ENCODE data around the gene LAMC2. TPM values are rescaled to one million over a fixed set of nuclear protein-coding genes. Genes with fewer than 3 reads are reported as not detected.
"Not testable (repeated sequence)": the region's sequence is repeated elsewhere in the genome, so short reads cannot be mapped to it uniquely, and the experiment has no call there.

Gene LAMC2
- total RNA-seq, 1 donor from 2014 or later: 24.5 TPM

- no peak for DNase-seq (ENCODE audit: low spot score)
These were observed 76.7 kb downstream of the LAMC2 start for GRCh38 chr1:183262628-183263200.

- DNase-seq (ENCODE audit: low spot score): no peak
These were observed 78.0 kb downstream of the LAMC2 start for GRCh38 chr1:183263886-183264602.

DNA sequence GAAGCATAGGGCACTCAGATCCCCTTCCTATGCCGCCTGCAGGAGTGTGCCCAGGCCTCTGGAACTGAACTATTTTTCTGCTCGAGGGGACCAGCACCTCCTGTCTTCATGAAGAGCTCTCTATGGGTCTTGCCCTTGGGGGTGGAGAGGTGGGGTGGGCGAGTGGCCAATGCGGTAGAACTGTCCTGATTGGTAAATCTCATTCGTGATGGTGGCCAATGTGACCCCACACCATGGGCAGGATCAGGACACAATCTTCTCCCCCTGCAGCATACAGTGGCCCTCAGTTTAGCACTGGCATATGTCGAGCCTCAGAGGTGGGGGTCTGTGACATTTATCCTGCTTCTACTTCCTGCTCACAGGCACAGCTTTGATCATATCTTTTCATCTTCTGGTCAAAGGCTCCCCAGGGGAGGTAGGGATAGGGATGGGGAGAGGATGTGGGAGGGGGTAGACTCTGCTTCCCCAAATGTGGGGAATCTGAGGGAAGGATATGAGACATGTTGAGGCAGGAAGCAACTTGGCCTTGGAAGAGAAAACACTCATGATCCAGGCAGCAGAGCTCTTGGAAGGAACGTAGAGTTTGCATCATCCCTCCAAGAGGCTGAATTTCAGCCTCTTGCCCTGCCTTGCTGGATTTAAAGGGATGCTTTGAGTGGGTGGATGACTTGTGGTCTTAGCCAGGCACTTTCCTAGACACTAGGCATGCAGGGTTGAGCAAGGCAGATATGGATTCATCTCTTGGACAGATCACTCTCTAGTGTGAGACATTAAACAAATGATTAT is 81.8 kb downstream of the LAMC2 start:
- no peak for DNase-seq (ENCODE audit: low spot score)

DNA sequence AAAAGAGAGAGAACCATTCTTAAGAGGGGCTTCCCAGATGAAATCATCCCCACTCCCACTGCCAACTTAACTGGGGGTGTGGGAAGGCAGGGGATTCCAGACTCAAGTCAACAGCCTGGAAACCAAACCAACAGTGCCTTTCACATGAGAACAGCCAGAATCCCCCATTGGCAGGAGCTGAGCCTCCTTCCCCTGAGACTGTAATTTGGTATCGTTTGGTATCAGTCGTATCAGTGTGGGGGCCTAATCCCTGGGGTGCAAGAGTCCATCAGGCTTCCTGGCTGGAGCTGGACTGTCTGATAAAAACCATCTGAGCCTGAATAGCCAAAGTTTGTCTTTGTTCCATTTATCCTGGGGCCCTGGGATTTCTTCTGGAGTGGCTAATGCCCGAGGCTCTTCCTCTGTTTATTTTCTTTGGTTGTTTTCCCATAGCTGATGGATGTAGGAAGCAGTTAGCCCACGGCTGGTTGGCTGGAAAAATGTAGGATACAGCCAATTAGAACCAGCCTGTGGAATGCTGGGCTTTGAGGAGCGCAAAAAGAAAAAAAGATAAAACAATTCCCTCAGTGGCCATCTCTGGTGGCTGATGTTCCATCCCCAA is 84.6 kb downstream of the LAMC2 start:
- no peak for DNase-seq (ENCODE audit: low spot score)

- DNase-seq (ENCODE audit: low spot score): no peak
These were observed 86.4 kb downstream of the LAMC2 start for GRCh38 chr1:183272390-183272848.

GRCh38 chr1:183273300-183273699 is 87.2 kb downstream of the LAMC2 start:
- no peak for DNase-seq (ENCODE audit: low spot score)

DNA sequence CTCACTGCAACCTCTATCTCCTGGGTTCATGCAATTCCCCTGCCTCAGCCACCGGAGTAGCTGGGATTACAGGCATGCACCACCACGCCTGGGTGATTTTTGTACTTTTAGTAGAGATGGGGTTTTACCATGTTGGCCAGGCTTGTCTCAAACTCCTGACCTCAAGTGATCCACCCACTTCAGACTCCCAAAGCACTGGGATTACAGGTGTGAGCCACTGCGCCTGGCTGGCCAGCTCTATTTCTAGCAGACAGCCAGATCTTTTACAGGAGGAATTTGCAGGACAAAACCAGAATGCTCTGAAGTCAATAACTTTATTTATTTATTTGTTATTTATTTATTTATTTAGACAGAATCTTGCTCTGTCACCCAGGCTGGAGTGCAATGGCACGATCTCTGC is 87.9 kb downstream of the LAMC2 start:
- DNase-seq (ENCODE audit: low spot score): not testable (repeated sequence)

DNA sequence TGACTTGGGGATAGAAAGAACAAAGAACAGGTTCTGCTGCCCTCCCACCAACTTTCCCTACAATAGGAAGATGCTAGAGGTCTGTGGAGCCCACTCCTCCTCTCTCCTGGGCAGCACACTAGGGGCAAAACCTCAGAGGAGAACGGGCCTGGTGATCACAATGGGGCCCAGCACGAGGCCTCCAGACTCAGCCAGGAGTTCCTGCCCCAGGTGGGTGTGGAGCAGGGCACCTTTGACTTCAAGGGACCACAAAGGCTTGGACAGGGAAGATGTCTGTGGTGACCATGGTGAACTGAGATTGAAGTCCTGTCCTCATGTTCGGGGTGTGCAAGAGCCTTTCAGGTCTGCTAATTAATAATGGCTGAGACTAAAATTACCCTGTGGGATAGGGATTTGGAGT is 88.8 kb downstream of the LAMC2 start:
- no peak for DNase-seq (ENCODE audit: low spot score)

GRCh38 chr1:183275322-183275721 is 89.3 kb downstream of the LAMC2 start:
- DNase-seq (ENCODE audit: low spot score): no peak

- DNase-seq (ENCODE audit: low spot score): no peak
These were observed 90.5 kb downstream of the LAMC2 start for GRCh38 chr1:183276386-183277080.

- no peak for DNase-seq (ENCODE audit: low spot score)
These were observed 92.0 kb downstream of the LAMC2 start for GRCh38 chr1:183277821-183278738.

DNA sequence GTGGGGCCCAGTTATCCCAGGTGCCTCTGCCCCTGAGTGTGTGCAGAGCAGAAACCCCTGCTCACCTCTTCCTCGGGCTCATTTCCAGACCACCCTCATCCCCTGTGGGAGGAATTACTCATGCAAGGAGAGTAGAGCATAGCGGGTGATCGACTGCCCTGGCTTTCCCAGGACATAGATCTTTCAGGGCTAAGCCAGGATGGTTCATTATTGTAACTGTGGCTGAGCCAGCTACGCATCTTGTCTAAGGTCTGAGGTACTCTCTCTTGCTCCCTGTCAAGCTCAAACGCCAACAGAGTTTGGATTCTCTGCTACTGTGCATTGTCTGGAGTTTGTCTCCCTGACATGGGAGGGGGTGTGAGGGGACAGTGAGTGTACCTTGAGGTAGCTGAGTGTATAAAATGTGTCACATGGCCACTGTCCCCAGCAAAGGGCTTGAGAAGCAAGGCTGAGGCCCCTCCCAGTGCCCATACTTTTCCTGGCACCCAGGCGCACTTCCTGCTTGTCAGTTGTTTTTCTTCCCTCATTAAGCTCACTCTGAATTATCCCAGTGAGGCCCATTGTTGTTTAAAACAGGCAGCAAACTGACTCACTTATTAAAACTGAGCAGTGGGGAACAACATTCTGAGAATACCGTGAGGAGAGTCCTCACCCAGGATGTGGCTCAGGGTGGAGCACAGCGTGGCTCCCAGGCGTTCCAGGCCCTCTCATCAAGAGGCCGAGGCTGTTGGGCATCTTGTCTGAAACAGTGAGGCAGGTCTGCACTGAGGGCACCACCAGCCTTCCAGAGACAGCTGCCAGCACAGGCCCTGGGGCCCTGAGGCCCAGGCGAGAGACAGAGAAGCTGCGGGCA is 92.9 kb downstream of the LAMC2 start:
- no peak for DNase-seq (ENCODE audit: low spot score)

- no peak for DNase-seq (ENCODE audit: low spot score)
These were observed 93.8 kb downstream of the LAMC2 start for GRCh38 chr1:183279835-183280234.

DNA sequence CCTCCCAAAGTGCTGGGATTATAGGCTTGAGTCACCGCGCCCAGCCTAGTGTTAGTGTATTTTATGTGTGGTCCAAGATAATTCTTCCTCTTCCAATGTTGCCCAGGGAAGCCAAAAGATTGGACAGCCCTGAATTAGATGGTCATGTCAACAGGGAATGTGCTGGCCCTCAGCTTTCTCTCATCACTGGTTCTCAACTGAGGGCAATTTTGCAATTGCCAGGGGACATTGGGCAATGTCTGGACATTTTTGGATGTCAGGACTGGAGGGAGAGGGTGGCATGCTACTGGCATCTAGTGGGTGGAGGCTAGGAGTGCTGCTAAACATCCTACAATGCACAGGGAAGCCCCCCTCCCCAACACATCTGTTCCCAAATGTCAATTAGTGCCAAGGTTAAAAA is 95.0 kb downstream of the LAMC2 start:
- no peak for DNase-seq (ENCODE audit: low spot score)

- peak; percentile 89 for DNase-seq (ENCODE audit: low spot score)
These were observed 95.6 kb downstream of the LAMC2 start for GRCh38 chr1:183281553-183282091.

DNA sequence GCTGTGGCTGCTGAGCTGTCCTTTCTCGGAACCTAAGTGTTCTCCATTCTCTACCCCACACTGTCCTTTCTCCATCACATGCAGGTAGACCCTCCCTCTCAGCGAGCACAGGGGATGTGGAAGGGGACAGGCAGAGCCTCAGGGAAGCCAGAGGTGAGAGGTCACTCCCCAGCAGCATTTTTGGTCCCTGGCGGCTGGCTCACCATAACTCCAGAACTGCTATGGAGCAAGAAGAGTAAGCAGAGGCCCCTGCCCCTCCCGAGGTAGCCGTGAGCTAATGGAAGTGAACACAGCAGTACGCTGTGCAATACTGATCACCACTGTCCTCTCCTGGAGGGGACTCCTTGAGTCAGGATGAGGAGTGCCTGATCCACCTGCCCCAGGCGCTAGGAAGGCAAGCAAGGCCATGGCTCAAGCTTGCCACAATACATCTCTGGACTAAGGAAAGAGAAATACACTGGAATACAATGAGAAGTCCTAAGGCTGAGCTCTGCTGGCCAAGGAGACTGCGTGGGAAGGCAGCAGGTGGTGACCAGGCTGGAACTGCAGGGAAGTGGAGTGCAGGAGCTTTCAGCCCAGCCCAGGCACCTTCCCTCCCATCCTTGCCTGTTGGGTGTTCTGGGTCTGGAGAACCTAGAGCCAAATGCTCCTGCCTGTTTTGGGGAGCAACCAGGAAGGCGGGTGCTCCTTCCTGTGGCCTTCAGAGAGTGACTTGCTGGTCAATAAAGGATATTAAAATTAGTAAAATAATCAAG is 96.2 kb downstream of the LAMC2 start:
- no peak for DNase-seq (ENCODE audit: low spot score)

DNA sequence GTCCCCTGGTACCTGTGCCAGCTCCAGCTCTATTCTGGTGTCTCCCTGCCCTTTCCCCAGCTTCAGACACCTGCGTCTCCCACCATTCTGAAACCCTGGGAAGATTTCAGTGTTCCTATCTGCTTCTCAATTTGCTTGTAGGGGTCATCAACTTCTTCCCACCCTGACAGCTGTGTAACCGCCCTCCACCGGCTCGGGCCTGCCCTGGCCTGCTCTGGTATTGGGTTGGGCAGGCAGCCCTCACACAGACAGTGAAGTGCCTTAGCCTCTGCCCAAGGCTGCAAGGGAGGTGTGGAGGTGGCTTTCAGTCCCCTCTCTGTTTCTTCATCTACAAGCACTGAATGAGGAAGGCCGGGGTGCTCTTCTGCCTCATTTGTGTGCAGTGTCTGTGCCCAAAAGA is 97.2 kb downstream of the LAMC2 start:
- no peak for DNase-seq (ENCODE audit: low spot score)

DNA sequence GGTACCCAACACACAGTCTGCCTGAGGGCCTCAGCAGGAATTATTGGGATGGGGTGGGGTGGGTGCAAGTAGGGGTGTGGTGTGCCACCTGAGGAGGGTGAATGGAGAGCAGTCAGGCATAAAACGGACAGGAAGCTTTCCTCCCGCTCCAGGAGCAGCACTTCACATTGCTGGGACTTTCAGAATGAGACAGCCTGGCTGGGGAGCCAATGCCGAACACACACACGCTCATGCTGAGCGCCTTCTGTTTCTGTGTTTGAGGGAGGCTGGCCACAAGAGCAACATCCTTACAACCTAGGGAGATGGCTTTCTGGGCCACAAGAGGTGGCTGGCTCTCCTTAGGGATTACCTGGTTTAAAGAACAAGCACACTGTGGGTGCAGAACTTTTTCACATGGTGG is 98.0 kb downstream of the LAMC2 start:
- DNase-seq (ENCODE audit: low spot score): no peak

- no peak for DNase-seq (ENCODE audit: low spot score)
These were observed 99.2 kb downstream of the LAMC2 start for GRCh38 chr1:183285256-183285655.

Data from mucosa of gallbladder (tissue), 1 donor.